ENCODE measurements around the gene PIP5K1B.

The PIP5K1B gene

DNA sequence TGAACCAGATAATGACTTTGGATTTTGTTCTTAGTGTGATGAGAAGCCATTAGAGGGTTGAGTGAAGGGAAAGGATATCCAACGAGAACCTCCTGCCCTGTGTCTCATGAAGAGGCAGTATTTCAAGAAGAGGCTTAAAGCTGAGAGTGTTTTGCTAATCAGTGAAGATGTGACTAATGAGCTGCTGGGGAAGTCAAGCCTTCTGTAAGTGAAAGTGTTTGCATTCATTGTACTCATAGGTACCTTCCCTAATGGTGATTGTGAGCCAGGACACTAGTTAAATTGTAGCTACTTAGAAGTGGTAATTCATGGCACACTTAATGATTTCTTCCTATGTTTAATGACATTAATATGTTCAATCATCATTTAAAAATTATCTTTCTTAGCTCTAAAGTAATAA, 23.7 kb downstream of the PIP5K1B start:
- no peak for TF ChIP-seq EP300 (IDR thresholded peaks at IDR 0.05; ENCODE audit: borderline replicate concordance)
- TF ChIP-seq FOXM1 (IDR thresholded peaks at IDR 0.05; ENCODE audit: borderline replicate concordance, low read depth): no peak
- no peak for TF ChIP-seq TEAD4 (IDR thresholded peaks at IDR 0.05)
- TF ChIP-seq, protein P1, sequence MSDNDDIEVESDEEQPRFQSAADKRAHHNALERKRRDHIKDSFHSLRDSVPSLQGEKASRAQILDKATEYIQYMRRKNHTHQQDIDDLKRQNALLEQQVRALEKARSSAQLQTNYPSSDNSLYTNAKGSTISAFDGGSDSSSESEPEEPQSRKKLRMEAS (IDR thresholded peaks at IDR 0.05): no peak
- TF ChIP-seq RAD21 (IDR thresholded peaks at IDR 0.05; ENCODE audit: low read depth): no peak
- TF ChIP-seq CREB1 (IDR thresholded peaks at IDR 0.05; ENCODE audit: low read depth): no peak
- no peak for TF ChIP-seq YY1 (IDR thresholded peaks at IDR 0.05; ENCODE audit: low read depth)
- no peak for TF ChIP-seq ZBTB7A (IDR thresholded peaks at IDR 0.05; ENCODE audit: low read depth)
- no peak for TF ChIP-seq EGR1 (IDR thresholded peaks at IDR 0.05)
- TF ChIP-seq, protein P2, sequence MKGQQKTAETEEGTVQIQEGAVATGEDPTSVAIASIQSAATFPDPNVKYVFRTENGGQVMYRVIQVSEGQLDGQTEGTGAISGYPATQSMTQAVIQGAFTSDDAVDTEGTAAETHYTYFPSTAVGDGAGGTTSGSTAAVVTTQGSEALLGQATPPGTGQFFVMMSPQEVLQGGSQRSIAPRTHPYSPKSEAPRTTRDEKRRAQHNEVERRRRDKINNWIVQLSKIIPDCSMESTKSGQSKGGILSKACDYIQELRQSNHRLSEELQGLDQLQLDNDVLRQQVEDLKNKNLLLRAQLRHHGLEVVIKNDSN (IDR thresholded peaks at IDR 0.05): no peak
- TF ChIP-seq TAF1 (IDR thresholded peaks at IDR 0.05; ENCODE audit: low read depth): no peak
- TF ChIP-seq CEBPB (IDR thresholded peaks at IDR 0.05): no peak
- no peak for TF ChIP-seq NFIC (IDR thresholded peaks at IDR 0.05)
- TF ChIP-seq TCF12 (IDR thresholded peaks at IDR 0.05; ENCODE audit: low read depth): no peak

DNA sequence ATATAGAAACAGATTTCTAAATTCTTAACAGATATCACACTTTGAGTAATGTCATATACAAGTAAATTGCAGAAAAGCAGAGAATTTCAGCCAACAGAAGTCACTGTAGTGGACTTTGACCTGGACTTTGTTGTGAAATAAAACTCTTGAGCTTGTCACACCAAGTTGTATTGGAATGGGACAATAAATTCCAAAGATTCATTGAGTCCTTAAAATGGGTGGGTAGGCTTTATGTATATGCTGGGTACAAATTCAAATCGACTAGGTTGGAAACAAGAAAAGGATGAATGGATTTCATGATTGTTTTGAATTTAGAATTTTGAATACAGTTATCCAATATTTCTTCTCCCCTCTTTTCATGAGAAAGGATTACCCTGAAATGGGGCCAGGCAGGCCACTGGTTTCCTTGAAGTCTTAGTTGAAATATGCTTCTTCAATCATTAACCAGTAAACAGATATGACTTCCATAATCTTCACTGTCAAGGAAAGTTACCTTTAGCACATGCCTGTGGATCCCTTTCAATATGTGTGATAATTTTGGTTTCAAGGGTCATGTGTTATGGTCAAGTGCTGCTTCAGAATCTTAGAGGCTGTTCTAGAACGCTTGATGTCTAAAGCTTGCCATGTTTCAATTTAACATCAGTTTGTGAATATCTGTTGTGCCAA, 25.7 kb downstream of the PIP5K1B start:
- no peak for TF ChIP-seq ZBTB7A (IDR thresholded peaks at IDR 0.05; ENCODE audit: low read depth)
- no peak for TF ChIP-seq CEBPB (IDR thresholded peaks at IDR 0.05)
- TF ChIP-seq EGR1 (IDR thresholded peaks at IDR 0.05): no peak
- TF ChIP-seq, protein P2 (IDR thresholded peaks at IDR 0.05): no peak
- TF ChIP-seq, protein P3, sequence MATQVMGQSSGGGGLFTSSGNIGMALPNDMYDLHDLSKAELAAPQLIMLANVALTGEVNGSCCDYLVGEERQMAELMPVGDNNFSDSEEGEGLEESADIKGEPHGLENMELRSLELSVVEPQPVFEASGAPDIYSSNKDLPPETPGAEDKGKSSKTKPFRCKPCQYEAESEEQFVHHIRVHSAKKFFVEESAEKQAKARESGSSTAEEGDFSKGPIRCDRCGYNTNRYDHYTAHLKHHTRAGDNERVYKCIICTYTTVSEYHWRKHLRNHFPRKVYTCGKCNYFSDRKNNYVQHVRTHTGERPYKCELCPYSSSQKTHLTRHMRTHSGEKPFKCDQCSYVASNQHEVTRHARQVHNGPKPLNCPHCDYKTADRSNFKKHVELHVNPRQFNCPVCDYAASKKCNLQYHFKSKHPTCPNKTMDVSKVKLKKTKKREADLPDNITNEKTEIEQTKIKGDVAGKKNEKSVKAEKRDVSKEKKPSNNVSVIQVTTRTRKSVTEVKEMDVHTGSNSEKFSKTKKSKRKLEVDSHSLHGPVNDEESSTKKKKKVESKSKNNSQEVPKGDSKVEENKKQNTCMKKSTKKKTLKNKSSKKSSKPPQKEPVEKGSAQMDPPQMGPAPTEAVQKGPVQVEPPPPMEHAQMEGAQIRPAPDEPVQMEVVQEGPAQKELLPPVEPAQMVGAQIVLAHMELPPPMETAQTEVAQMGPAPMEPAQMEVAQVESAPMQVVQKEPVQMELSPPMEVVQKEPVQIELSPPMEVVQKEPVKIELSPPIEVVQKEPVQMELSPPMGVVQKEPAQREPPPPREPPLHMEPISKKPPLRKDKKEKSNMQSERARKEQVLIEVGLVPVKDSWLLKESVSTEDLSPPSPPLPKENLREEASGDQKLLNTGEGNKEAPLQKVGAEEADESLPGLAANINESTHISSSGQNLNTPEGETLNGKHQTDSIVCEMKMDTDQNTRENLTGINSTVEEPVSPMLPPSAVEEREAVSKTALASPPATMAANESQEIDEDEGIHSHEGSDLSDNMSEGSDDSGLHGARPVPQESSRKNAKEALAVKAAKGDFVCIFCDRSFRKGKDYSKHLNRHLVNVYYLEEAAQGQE (IDR thresholded peaks at IDR 0.05; ENCODE audit: low read depth): no peak
- no peak for TF ChIP-seq TCF12 (IDR thresholded peaks at IDR 0.05; ENCODE audit: low read depth)
- TF ChIP-seq NFIC (IDR thresholded peaks at IDR 0.05): no peak
- TF ChIP-seq FOXM1 (IDR thresholded peaks at IDR 0.05; ENCODE audit: borderline replicate concordance, low read depth): no peak
- TF ChIP-seq EP300 (IDR thresholded peaks at IDR 0.05; ENCODE audit: borderline replicate concordance): no peak
- no peak for TF ChIP-seq TEAD4 (IDR thresholded peaks at IDR 0.05)
- no peak for TF ChIP-seq YY1 (IDR thresholded peaks at IDR 0.05; ENCODE audit: low read depth)
- TF ChIP-seq TAF1 (IDR thresholded peaks at IDR 0.05; ENCODE audit: low read depth): no peak
- TF ChIP-seq, protein P1 (IDR thresholded peaks at IDR 0.05): no peak
- TF ChIP-seq CREB1 (IDR thresholded peaks at IDR 0.05; ENCODE audit: low read depth): no peak
- TF ChIP-seq RAD21 (IDR thresholded peaks at IDR 0.05; ENCODE audit: low read depth): no peak

- no peak for TF ChIP-seq ZBTB7A (IDR thresholded peaks at IDR 0.05; ENCODE audit: low read depth)
- no peak for TF ChIP-seq RAD21 (IDR thresholded peaks at IDR 0.05; ENCODE audit: low read depth)
- TF ChIP-seq, protein P2 (IDR thresholded peaks at IDR 0.05): no peak
- no peak for TF ChIP-seq TEAD4 (IDR thresholded peaks at IDR 0.05)
- TF ChIP-seq, protein P3 (IDR thresholded peaks at IDR 0.05; ENCODE audit: low read depth): no peak
- no peak for TF ChIP-seq TCF12 (IDR thresholded peaks at IDR 0.05; ENCODE audit: low read depth)
- no peak for TF ChIP-seq TAF1 (IDR thresholded peaks at IDR 0.05; ENCODE audit: low read depth)
- no peak for TF ChIP-seq FOXM1 (IDR thresholded peaks at IDR 0.05; ENCODE audit: borderline replicate concordance, low read depth)
- no peak for TF ChIP-seq CEBPB (IDR thresholded peaks at IDR 0.05)
- no peak for TF ChIP-seq NFIC (IDR thresholded peaks at IDR 0.05)
- TF ChIP-seq EGR1 (IDR thresholded peaks at IDR 0.05): no peak
- TF ChIP-seq, protein P1 (IDR thresholded peaks at IDR 0.05): no peak
- TF ChIP-seq CREB1 (IDR thresholded peaks at IDR 0.05; ENCODE audit: low read depth): no peak
- TF ChIP-seq EP300 (IDR thresholded peaks at IDR 0.05; ENCODE audit: borderline replicate concordance): no peak
- TF ChIP-seq YY1 (IDR thresholded peaks at IDR 0.05; ENCODE audit: low read depth): no peak
These were observed 26.8 kb downstream of the PIP5K1B start for GRCh38 chr9:68731857-68732256.

DNA sequence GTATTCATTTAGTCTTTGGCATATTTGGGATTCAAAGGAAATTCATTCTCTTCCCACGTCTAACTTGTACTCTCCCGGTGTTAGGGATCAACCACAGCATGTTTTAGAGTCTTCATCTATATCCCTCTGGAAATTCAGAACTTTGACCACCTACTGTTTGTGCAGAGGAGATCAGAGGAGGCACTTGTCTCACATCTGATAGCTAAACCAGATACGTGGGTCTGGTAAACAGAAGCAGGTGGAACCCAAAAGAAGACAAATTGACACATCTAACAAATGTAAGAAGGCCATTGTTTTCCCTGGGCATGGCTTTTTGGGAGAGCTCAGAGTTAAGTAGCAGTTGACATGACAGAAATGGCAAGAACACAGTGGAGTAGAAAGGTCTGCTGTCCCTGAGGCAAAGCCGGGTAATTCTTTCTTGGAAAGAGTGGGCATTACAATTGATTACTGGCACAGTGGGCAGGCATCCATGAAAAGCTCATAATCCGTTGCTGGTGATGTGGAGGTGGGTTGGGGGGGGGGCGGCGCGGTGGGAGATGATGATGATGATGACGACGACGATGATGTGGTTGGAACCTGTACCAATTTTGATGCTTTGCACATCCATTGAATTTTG, 27.5 kb downstream of the PIP5K1B start:
- no peak for TF ChIP-seq CEBPB (IDR thresholded peaks at IDR 0.05)

GRCh38 chr9:68733021-68733405, 28.0 kb downstream of the PIP5K1B start:
- TF ChIP-seq YY1 (IDR thresholded peaks at IDR 0.05; ENCODE audit: low read depth) (no peak), EP300 (IDR thresholded peaks at IDR 0.05; ENCODE audit: borderline replicate concordance) (no peak), ZBTB7A (IDR thresholded peaks at IDR 0.05; ENCODE audit: low read depth) (no peak), FOXM1 (IDR thresholded peaks at IDR 0.05; ENCODE audit: borderline replicate concordance, low read depth) (no peak), CREB1 (IDR thresholded peaks at IDR 0.05; ENCODE audit: low read depth) (no peak), EGR1 (IDR thresholded peaks at IDR 0.05) (no peak), TCF12 (IDR thresholded peaks at IDR 0.05; ENCODE audit: low read depth) (no peak), NFIC (IDR thresholded peaks at IDR 0.05) (no peak), RAD21 (IDR thresholded peaks at IDR 0.05; ENCODE audit: low read depth) (no peak), TAF1 (IDR thresholded peaks at IDR 0.05; ENCODE audit: low read depth) (no peak), TEAD4 (IDR thresholded peaks at IDR 0.05) (no peak), CEBPB (IDR thresholded peaks at IDR 0.05) (no peak)
- TF ChIP-seq, protein P1 (IDR thresholded peaks at IDR 0.05): no peak
- TF ChIP-seq, protein P3 (IDR thresholded peaks at IDR 0.05; ENCODE audit: low read depth): no peak
- TF ChIP-seq, protein P2 (IDR thresholded peaks at IDR 0.05): no peak
